Ovary (tissue), 9 donors: ENCODE results near the gene MAP1LC3B2. TPM values are rescaled to one million over a fixed set of nuclear protein-coding genes. Genes with fewer than 3 reads are reported as not detected.

Experiments used
- DNase-seq, 5 donors: peaks; one replicate each; pipeline ENCODE4 v3.0.0-alpha.2; 2019 to 2020
- H3K27ac ChIP-seq, 2 donors: fragments of 200-600 bp; one replicate each; pipeline versions ENCODE4 v1.5.1 to v1.8.0; 2019 to 2022
- H3K27me3 ChIP-seq: fragments of 200-600 bp; one replicate; pipeline ENCODE4 v1.8.0; 2022
- H3K36me3 ChIP-seq: fragments of 200-600 bp; sonication (generic); one replicate; pipeline ENCODE4 v1.5.1; 2019
- H3K4me1 ChIP-seq: one replicate; pipeline ENCODE4 v1.8.1; 2013; ENCODE audit warnings: mild to moderate bottlenecking, moderate library complexity; ENCODE audit not compliant: insufficient read depth
- H3K4me3 ChIP-seq: fragments of 200-600 bp; sonication (generic); one replicate; pipeline ENCODE4 v1.5.1; 2017
- H3K9me3 ChIP-seq, 2 donors: fragments of 200-600 bp in 1 of 2; sonication (generic) in 1 of 2; one replicate each; pipeline versions ENCODE4 v1.5.1 to v1.8.1; 2013 to 2019; ENCODE audit warnings: mild to moderate bottlenecking in 1 of 2, moderate library complexity in 1 of 2
- EP300 ChIP-seq: sonication (generic); formaldehyde crosslinking; IDR thresholded peaks from one replicate; pipeline ENCODE4 v1.6.1; 2017; ENCODE audit warnings: antibody characterized with exemption
- POLR2A ChIP-seq: fragments of 450-650 bp; IDR thresholded peaks from one replicate; pipeline ENCODE4 v1.6.1; 2017; ENCODE audit warnings: antibody characterized with exemption, mild to moderate bottlenecking, moderate library complexity
- WGBS, 3 donors: extraction: QIAGEN DNeasy Blood & Tissue Kit in 1 of 3; methylation state at CpG; one replicate each; pipeline versions ENCODE4 v1.1.5 to v1.1.7; 2013 to 2017; 5-methylcytosine and 5-hydroxymethylcytosine counted together
- intact Hi-C, 4 donors: fragments of 100-400 bp; cut with DNase I; formaldehyde crosslinking; loops; one replicate each; pipeline versions ENCODE4 v1.11.0 to v1.15.1; 2022 to 2023
- polyA plus RNA-seq, 2 donors: library from polyadenylated mRNA; stranded (reverse); fragments of 200-250 nt in 1 of 2; fragments of 350-450 nt in 1 of 2; fragmentation: Illumina TruSeq in 1 of 2; extraction: RNeasy Lipid Tissue Mini Kit (QIAGEN cat#74804) in 1 of 2; gene quantifications; one replicate each; pipeline ENCODE4 v1.2.3, GENCODE V29; 2013 to 2014
- total RNA-seq, 7 donors: library from RNA; depleted of rRNA in 2 of 7; stranded (reverse); fragments of >200 nt in 2 of 7; fragmentation: NEBNext Ultra II Directional in 3 of 7; extraction: Animal tissue kit (Norgen Biotek cat#: 25700) in 3 of 7; gene quantifications; one replicate each; pipeline versions ENCODE4 v1.1.0 to v1.2.4, GENCODE V29; 2016 to 2023
- TF ChIP-seq, protein P1 (sequence below), 3 donors: fragments of 450-650 bp in 2 of 3; fragments of 200-600 bp in 1 of 3; IDR thresholded peaks; one replicate each; pipeline versions ENCODE4 v1.5.1 to v1.8.0; 2016 to 2022; ENCODE audit warnings: antibody characterized with exemption in 3 of 3, mild to moderate bottlenecking in 1 of 3
- donor health status: DM: no; HTN: no; CAD: no; lungs with moderate emphysema.
- donor health status: DM: no; HTN: no; CAD: no.
- donor health status: Bipolar disorder and iron deficiency.
- donor health status: DM: yes; HTN: yes; CAD: no.
- donor health status: DM: no; HTN: no; CAD: no.
- donor health status: DM: yes; HTN: yes; CAD: no.

MAP1LC3B2 gene
- total and polyA plus RNA-seq, 9 donors: 0.80 to 9.9 (median 3.1) TPM

DNA sequence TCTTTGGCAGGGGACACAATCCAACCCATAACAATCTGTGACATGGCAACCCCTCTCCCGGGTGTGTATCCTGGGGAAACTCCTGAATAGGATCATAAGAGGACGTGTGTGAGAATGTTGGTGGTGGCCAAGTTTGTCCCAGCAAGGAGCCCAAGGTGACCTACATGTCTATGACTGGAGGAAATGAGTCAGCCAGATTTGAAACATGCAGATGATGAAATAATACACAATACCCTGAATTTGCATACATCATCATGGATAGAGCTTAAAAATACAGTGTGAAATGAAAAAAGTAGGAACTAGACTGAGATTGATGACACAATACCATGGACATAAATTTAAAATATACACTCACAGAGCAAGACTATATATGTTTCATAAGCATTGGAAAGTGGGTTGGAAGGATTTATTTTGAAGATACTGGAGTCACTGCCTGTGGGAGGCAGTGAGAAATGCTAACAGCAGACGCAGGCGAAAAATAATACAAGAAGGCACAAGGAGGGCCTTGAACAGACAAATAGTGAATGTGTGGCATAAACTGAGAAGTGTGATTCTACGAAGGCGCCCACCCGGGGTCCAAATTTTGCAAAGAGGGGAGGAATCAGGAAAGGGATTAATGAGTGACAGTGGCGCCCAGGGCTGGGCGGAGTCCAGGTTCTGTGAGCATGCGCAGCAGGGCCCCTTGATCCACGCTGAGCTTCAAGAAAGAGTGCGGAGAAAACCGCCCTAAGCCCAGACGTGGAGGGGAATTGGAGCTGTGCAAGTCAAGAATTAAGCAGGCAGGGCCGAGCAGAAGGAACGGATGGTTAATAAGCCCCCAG lies 7.0 kb upstream of the MAP1LC3B2 start:
- Histone ChIP-seq H3K27ac (no peak overlapping the region), H3K4me1 (peaks cover 5% of the 10 kb centered on the region), H3K27me3 (no peaks in the 10 kb centered on the region), H3K4me3 (no peak overlapping the region), H3K9me3 (no peaks in the 10 kb centered on the region), H3K36me3 (no peaks in the 10 kb centered on the region)
- 89 to 96% (median 94%) methylated on average over 16 of the region's 16 CpGs for WGBS, 3 donors
- intact Hi-C loops: no loop called here
- DNase-seq: no peak
- TF ChIP-seq POLR2A: no peak
- TF ChIP-seq, protein P1, sequence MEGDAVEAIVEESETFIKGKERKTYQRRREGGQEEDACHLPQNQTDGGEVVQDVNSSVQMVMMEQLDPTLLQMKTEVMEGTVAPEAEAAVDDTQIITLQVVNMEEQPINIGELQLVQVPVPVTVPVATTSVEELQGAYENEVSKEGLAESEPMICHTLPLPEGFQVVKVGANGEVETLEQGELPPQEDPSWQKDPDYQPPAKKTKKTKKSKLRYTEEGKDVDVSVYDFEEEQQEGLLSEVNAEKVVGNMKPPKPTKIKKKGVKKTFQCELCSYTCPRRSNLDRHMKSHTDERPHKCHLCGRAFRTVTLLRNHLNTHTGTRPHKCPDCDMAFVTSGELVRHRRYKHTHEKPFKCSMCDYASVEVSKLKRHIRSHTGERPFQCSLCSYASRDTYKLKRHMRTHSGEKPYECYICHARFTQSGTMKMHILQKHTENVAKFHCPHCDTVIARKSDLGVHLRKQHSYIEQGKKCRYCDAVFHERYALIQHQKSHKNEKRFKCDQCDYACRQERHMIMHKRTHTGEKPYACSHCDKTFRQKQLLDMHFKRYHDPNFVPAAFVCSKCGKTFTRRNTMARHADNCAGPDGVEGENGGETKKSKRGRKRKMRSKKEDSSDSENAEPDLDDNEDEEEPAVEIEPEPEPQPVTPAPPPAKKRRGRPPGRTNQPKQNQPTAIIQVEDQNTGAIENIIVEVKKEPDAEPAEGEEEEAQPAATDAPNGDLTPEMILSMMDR (IDR thresholded peaks at IDR 0.05): no peak
- TF ChIP-seq EP300: no peak

DNA sequence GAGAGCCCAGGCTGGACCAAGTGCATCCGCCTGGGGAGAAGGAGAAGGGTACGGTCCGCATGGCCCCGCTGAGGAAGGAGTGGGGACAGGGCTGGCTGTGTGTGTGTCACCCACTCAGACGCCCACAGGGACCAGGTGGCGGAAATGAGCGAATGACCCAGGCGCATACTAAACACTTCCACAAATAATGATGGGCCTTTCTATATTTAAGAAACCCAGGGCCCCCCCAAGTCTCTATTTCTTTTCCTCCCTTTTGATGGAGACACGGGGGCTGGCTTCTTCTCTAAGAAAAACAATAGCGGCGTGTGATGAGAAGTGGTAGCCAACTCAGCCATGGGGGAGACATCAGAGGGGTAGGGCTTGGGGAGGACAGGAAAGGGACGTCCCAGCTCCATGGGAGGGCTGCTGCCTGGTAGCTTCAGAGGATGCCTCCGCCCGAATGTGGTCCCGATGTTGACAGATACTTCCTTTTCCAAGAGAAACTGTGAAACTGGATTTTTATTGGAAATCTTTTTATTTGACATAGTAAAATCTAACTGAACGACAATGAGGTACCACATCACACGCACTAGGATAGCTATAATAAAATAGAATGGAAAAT lies 6.3 kb upstream of the MAP1LC3B2 start:
- Histone ChIP-seq H3K4me1 (peaks cover 5% of the 10 kb centered on the region), H3K9me3 (no peaks in the 10 kb centered on the region), H3K36me3 (no peaks in the 10 kb centered on the region), H3K27ac (no peak overlapping the region), H3K4me3 (no peak overlapping the region), H3K27me3 (no peaks in the 10 kb centered on the region)
- intact Hi-C loops: no loop called here
- no peak for TF ChIP-seq EP300
- no peak for TF ChIP-seq POLR2A
- TF ChIP-seq, protein P1 (IDR thresholded peaks at IDR 0.05): no peak
- no peak for DNase-seq
- 91 to 94% (median 91%) methylated on average over 17 of the region's 17 CpGs for whole genome bisulfite sequencing, 3 donors

DNA sequence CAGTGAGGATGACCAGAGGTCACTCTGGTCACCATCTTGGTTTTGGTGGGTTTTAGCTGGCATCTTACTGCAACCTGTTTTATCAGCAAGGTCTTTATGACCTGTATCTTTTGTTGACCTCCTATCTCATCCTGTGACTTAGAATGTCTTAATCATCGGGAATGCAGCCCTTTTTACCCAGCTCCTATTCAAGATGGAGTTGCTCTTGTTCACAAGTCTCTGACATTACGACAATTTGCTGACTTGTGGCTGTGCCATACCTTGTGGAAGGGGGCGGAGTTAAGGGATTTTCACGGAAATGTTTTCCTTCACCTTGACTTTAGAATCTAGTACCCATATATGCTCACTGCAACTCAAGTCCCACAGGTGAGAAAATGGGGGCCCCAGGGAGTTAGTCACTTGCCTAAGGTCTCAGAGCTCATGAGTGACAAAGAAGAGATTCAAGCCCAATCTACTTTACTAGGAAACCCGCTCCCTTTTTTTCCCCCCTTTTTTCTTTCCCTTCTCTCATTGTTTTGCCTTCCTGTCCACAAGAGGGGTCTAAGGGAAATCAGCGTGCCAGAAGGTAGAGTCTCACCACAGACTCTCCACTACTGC lies 2.7 kb upstream of the MAP1LC3B2 start:
- H3K27me3 ChIP-seq: no peaks in the 10 kb centered on the region
- DNase-seq: no peak
- WGBS, 3 donors: 90 to 94% (median 91%) methylated on average over 6 of the region's 6 CpGs
- no peaks in the 10 kb centered on the region for H3K9me3 ChIP-seq
- intact Hi-C loops: no loop called here
- H3K4me1 ChIP-seq: peaks cover 4% of the 10 kb centered on the region
- TF ChIP-seq, protein P1 (IDR thresholded peaks at IDR 0.05): no peak
- TF ChIP-seq EP300: no peak
- TF ChIP-seq POLR2A: no peak
- H3K36me3 ChIP-seq: no peaks in the 10 kb centered on the region
- no peak overlapping the region for H3K27ac ChIP-seq
- no peak overlapping the region for H3K4me3 ChIP-seq

DNA sequence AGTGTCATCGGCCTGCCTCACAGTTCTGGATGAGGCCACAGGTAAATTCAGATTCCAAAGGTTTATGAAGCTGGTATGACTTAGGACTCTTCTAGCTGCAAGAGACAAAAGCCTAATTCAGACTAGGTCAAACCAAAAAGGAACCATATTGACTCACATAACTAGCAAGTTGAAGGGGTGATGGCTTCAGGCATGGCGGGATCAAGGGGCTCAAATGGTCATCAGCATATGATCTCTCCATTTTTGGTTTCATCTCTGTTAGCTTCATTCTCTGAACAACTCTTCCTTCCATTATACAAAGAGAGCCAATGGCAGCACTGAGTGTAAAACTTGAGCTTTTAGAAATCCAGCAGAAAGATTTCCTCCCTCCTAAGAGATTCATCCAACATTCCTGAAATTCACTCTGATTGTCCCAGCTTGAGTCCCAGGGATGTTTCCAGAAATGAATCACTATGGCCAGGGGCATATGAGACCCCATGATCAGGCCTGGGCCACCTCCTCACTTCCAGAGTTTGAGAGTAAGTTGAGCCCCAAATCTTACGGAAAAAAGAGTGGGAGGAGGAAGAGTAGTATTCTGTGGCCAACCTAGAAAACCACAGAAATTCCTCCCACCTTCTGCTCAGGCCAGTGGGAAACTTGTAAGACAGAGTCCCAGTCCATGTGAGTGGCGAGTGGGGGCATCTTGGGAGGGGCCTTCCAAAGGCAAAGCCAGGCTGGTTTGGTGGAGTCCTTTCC lies 2.0 kb upstream of the MAP1LC3B2 start:
- H3K9me3 ChIP-seq: no peaks in the 10 kb centered on the region
- no peaks in the 10 kb centered on the region for H3K36me3 ChIP-seq
- 78 to 85% (median 79%) methylated on average over 4 of the region's 4 CpGs for WGBS, 3 donors
- intact Hi-C loops: no loop called here
- H3K27me3 ChIP-seq: no peaks in the 10 kb centered on the region
- TF ChIP-seq POLR2A (no peak), EP300 (no peak)
- TF ChIP-seq, protein P1 (IDR thresholded peaks at IDR 0.05): no peak
- no peak overlapping the region for H3K4me3 ChIP-seq
- DNase-seq: no peak
- H3K4me1 ChIP-seq: peaks cover 4% of the 10 kb centered on the region
- no peak overlapping the region for H3K27ac ChIP-seq
